ENCODE data around the gene SMPD3.

The SMPD3 gene

GRCh38 chr16:68470461-68471150, 22.3 kb upstream of the SMPD3 start:
- DNase-seq = no peak

DNA sequence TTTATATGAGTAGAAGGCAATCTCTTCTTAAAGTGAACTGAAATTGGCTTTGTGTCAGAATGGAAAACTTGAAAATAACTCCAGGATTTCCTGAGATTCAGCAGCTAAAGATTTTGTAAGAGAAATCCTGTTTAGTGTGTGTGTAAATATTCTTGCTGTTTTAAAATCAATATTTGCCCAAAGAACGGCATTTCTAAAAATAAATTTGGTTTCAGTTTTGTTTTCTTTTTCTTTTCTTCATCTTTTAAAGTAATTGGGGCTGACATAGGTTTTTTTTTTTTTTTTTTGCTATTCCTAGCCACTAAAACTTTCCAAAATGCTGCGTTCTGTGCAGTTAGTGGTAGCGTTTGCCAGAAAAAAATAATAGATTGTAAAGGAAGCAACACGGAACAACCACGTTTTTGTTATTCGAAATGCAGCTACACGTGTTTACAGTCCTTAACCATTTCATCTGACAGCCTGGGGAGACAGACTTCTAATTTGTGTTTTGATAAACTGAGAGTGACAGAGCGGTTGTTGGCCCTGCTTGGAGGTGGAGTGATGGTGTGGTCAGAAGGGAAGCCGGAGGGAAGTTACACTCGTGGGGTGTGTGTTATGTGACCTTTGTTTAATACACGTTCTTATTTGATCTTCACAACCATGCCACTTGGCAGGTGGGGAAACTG, 21.6 kb upstream of the SMPD3 start:
- no peak for DNase-seq

GRCh38 chr16:68468842-68469241, 20.5 kb upstream of the SMPD3 start:
- DNase-seq = no peak

DNA sequence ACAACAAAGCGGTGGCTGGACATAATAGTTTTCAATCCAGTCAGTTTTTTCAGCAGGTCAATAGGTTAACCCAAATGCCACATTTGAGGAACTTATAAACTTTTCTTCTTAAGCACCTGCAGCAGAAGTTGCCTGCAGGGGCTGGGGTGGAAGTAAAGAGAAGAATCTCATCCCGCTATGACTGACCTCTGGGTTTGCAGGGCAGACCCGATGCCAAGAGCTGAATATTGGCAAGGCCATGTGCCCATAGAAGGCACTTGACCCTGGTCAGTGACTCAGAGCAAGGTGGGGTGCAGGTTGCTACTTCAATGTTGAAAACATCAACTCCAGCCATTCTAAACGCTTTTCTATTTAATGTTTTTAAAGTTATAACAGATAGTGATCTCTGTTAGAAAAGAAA, 17.9 kb upstream of the SMPD3 start:
- no peak for DNase-seq

DNA sequence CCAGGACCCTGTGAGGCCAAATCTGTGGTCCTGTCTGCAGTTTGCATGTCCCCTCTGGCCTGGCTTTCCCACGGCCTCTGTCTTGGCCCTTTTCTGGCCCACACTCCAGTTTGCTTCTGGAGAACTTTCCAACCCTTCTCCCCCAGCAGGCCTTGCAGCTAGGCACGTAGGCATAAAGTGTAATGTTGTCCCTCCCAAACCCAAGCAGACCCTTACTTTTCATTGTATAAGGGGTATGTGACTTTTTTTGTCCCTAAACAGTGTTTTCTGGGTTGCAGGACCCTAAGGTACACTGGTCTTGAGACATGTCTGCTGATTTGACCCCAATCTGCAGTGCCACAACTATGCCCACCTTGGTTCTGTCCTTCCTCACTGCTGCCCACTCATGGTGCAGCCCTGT, 15.6 kb upstream of the SMPD3 start:
- DNase-seq = no peak

DNA sequence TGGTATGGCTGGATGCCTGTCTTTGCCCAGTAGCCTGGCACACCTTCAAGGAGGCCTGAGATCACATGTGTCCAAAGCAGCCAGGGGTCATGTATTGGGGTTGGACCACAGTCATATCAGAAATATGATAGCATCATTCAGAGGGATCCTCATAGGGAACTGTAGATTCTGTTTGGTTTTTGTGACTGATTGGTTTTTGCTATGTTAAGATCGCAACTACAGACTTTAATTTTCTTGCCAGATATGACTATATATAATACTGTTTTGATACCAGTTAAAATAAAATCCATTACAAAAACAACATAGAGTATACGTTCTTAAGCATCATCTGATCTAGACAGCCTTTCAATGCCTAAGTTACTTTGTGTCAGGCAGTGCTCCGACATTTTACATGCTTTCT, 11.8 kb upstream of the SMPD3 start:
- DNase-seq = no peak

GRCh38 chr16:68459457-68459856, 11.1 kb upstream of the SMPD3 start:
- no peak for DNase-seq

DNA sequence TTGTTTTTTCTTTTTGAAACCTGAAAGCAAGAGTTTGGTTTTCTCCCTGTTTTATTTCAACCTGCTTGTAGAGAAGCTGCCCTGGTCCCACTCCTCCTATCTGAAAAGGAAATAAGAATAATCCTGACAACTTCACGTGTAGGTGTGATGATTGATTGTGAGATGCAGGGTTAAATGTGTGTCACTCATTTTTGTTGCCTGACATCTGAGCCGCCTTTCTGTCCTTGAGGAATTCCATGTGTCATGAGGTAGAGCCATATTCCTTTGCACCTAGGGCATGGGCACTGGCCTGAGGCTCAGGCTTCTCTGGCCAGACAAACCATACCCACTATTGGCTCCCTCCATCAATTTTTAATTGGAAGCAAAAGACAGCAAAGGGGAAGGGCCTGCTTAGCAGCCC, 10.2 kb upstream of the SMPD3 start:
- DNase-seq = no peak

GRCh38 chr16:68458101-68458500, 9.8 kb upstream of the SMPD3 start:
- no peak for DNase-seq

DNA sequence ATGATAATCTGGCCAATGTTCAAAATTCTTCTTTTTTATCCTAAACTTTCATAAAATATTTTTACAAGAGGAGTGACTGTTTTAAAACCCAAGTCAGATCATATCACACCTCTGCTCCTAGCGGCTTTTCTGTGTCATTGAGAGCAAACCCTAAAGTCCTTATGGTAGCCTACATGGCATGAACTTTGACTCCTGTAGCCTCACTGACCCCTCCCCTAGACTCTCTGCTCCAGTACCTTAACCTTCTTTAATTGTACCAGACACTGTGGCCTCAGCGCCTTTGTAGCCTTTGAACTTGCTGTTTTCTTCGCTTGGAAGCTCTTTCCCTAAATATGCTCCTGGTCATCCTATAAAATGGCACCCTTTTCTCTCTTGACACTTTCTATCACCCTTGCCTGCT, 7.3 kb upstream of the SMPD3 start:
- DNase-seq = no peak

- DNase-seq = no peak
Measured at GRCh38 chr16:68454920-68455435, 6.7 kb upstream of the SMPD3 start.

DNA sequence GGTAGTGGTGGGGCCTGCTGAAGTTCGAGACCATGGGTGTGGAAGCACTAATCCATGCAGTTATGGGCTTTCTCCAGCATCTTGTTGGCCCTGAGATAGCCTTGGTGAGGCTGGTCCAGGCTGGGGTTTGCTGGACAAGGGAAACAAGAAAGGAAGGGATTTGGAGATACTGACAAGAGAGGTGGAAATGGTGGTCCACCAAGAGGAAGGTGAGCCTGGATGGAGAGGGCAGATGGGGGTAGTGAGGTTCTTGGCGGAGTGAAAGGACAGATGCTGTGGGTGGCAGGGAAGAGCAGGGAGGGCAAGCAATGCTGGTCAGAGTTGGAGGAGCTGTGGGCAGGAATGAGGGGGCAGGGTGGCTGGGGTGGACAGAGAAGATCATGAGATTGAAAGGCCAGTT, 5.5 kb upstream of the SMPD3 start:
- no peak for DNase-seq

DNA sequence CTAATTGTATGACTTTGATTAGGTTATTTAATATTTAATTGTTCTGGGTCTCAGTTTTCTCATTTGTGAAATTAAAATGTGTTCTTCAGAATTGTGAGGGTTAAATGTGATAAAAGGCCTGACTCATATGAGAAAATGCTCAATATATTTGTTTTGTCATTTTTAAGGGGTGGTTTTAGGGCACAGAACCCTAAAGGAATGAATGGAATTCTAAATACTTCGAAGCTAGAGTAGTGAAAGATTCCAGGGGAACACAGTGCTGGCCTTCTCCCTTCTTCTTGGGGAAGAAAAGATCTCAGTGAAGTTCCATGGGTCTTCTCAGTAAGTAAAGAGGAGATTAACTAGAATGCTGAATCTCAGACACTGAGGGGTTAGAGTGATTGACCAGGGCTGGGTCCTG, 3.9 kb upstream of the SMPD3 start:
- DNase-seq = no peak

GRCh38 chr16:68451676-68452075, 3.4 kb upstream of the SMPD3 start:
- no peak for DNase-seq

DNA sequence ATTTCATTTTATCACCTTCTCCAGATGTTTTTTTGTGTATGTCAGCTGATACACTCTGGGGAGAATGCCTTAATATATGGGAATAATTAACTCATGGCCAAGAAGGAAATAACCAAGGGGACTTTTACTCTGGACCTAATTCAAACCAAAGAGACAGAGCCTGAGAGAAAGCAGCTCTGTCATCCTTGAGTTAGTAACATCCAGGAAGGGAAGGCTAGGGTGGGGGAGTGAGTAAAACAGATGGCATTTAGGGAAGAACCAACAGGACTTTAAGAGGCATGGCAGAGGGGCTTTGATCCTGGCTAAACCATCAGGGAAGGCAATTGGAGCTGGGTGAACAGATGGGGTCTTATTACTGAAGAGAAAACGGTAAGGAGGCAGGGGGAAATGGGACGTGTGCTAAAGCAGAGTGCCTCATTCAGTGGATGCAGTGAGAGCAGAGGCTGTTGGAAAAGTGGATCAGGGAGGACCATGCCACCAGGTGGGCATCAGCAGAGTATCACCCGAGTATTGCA, 2.5 kb upstream of the SMPD3 start:
- DNase-seq = no peak

DNA sequence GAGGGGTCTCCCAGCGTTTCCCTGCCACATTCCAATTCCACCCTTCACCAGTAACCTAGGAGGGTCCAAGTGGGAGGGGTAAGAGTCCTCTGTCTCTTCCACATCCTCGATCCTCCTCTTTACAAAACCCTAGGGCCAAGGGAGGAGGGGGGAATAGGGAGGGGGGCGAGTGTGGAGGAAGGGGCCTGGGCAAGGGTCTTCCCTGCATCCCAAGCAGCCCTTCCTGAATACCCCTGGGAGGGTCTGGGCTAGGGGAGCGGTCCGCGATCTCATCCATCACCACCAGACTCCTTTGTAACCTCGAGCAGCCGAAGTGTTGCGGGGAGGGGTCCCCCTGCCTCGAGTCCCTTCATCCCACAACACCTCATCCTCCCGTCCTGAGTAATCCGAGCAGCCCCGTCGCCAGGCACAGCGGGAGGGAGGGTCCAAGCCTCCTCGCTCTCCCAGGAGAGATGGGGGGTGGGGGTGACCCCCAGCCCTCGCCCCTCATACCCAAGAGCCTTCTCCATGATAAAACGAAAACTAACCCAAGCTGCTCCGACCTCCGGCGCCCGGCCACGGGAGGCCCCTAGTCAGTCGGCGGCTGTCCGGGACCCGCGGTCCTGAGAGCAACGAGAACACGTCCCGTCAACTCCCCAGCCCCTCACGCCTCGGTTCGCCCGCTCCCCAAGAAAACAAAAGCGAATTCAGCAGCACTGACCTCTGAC, 502 bp downstream of the SMPD3 start:
- DNase-seq = no peak

GRCh38 chr16:68446681-68447652, 1.3 kb downstream of the SMPD3 start:
- peak; percentile 64 for DNase-seq

GRCh38 chr16:68445458-68445857, 2.9 kb downstream of the SMPD3 start:
- DNase-seq = peak; percentile 69

DNA sequence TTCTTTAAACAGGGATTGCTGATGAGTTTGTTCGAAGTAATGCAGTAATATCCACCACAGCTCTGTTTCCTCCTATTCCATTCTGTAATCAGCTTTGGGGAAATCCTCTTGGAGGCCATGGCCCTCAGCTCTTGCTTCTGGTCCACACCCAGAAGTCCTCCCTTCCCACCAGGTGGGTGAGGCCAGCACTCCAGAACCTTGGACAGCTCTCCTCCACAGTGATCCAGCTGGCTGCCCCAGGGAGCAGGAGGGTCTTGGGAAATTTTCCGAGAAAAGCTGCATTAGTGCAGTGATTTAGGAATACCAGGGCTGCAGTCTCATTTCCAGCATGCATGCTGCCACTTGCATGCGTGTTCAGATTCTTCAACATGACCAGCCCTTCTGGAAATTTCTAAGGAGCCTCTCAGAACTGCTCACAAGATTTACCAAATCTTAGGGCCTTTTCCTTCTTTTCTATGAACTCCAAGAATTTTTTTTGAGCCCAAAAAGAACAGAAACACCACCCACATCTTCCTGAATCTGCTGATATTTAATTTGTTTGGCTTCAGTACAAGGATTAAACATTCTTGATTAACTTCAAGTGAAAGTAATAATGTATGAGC, 4.2 kb downstream of the SMPD3 start:
- DNase-seq = peak; percentile 40

DNA sequence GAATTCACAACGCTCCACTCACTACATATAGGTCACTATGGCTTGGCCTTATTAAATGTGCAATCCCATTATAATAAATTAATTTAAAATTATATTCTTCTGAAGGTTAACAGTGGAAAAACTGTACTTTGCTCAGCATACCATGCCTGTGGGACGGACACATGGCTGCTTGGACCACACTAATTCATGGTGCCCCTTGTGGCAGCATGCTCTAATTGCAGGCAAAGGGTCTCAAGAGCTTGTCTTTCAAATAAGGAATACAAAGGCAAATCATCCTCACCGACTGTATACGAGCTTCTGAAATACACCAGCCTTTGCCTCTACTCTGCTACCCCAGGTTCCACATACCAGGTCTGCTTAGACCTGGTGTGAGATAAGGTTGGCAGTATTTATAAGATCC, 11.7 kb downstream of the SMPD3 start:
- DNase-seq = no peak

- no peak for DNase-seq
Measured at GRCh38 chr16:68434624-68435210, 13.6 kb downstream of the SMPD3 start.

DNA sequence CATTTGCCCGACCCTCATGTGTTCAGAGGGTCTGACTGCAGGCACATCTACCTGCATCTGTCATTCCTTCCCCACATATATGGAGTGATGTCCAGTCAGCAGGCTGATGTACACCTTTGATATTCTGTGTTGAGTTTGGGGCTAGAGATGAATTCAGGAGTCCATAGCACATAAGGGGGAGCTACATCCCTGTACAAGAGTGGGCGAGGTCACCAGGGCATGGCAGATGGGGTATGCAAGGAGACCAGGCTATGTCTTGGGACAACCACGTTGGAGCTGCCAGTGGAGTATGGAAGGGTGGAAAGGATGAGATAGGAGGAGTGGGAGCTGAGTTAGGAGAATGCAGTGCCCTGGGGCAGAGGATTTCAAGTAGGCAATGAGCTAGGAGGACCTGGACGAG, 15.0 kb downstream of the SMPD3 start:
- DNase-seq = no peak
